GM18951 (cell line): ENCODE measurements around the gene PRICKLE1.

Experiments used
- POLR2A ChIP-seq: IDR thresholded peaks from 4 replicates; pipeline ENCODE4 v1.6.1; 2011; ENCODE audit warnings: mild to moderate bottlenecking; ENCODE audit not compliant: insufficient read length, insufficient read depth; ENCODE audit errors: extremely low read depth
- in situ Hi-C: fragments of 300-500 bp; cut with MboI; formaldehyde crosslinking; loops from one replicate; pipeline ENCODE4 v1.12.0; 2022; ENCODE audit warnings: low sequenced_read_pairs, mixed read lengths, inconsistent platforms; ENCODE audit not compliant: unreplicated experiment

PRICKLE1 gene

GRCh38 chr12:42585154-42585840 lies 4.2 kb downstream of the PRICKLE1 start:
- in situ Hi-C loops = loop anchor here (25.0 kb wide), 1 partner anchor 702 kb away; no protein-coding TSS in a partner anchor
- no peak for TF ChIP-seq POLR2A

GRCh38 chr12:42584651-42585111 lies 4.9 kb downstream of the PRICKLE1 start:
- TF ChIP-seq POLR2A = no peak
- in situ Hi-C loops = loop anchor here (25.0 kb wide), 1 partner anchor 703 kb away; no protein-coding TSS in a partner anchor

- in situ Hi-C loops = loop anchor here (25.0 kb wide), 1 partner anchor 704 kb away; no protein-coding TSS in a partner anchor
- no peak for TF ChIP-seq POLR2A
Observed at GRCh38 chr12:42583016-42583415, 6.5 kb downstream of the PRICKLE1 start.

GRCh38 chr12:42582498-42582897 lies 7.0 kb downstream of the PRICKLE1 start:
- in situ Hi-C loops = loop anchor here (25.0 kb wide), 1 partner anchor 705 kb away; no protein-coding TSS in a partner anchor
- TF ChIP-seq POLR2A = no peak

GRCh38 chr12:42582050-42582449 lies 7.5 kb downstream of the PRICKLE1 start:
- in situ Hi-C loops = loop anchor here (25.0 kb wide), 1 partner anchor 705 kb away; no protein-coding TSS in a partner anchor

GRCh38 chr12:42576374-42576773 lies 13.2 kb downstream of the PRICKLE1 start:
- in situ Hi-C loops = loop anchor here (25.0 kb wide), 1 partner anchor 711 kb away; no protein-coding TSS in a partner anchor
- no peak for TF ChIP-seq POLR2A

More at GRCh38 chr12:42582050-42582449, 7.5 kb downstream of the PRICKLE1 start:
- no peak for TF ChIP-seq POLR2A

- in situ Hi-C loops = loop anchor here (25.0 kb wide), 1 partner anchor 712 kb away; no protein-coding TSS in a partner anchor
- TF ChIP-seq POLR2A = no peak
Observed at GRCh38 chr12:42575717-42576116, 13.8 kb downstream of the PRICKLE1 start.

GRCh38 chr12:42574851-42575266 lies 14.7 kb downstream of the PRICKLE1 start:
- in situ Hi-C loops = loop anchor here (25.0 kb wide), 2 partner anchors 712 to 1313 kb away; no protein-coding TSS in a partner anchor
- no peak for TF ChIP-seq POLR2A

GRCh38 chr12:42571327-42572009 lies 18.1 kb downstream of the PRICKLE1 start:
- no peak for TF ChIP-seq POLR2A
- in situ Hi-C loops = loop anchor here (25.0 kb wide), 1 partner anchor 1309 kb away; no protein-coding TSS in a partner anchor

- TF ChIP-seq POLR2A = no peak
- in situ Hi-C loops = loop anchor here (25.0 kb wide), 1 partner anchor 1308 kb away; no protein-coding TSS in a partner anchor
Observed at GRCh38 chr12:42570076-42570475, 19.5 kb downstream of the PRICKLE1 start.

GRCh38 chr12:42568952-42569915 lies 20.3 kb downstream of the PRICKLE1 start:
- TF ChIP-seq POLR2A = no peak
- in situ Hi-C loops = loop anchor here (25.0 kb wide), 1 partner anchor 1307 kb away; no protein-coding TSS in a partner anchor

- in situ Hi-C loops = loop anchor here (25.0 kb wide), 1 partner anchor 1303 kb away; no protein-coding TSS in a partner anchor
- TF ChIP-seq POLR2A = no peak
Observed at GRCh38 chr12:42565633-42566032, 23.9 kb downstream of the PRICKLE1 start.
